C1 segment of cervical spinal cord (tissue), 14 donors: Measurements from ENCODE around the gene TBC1D16.

Experiments used
- DNase-seq, 14 donors: peaks; one replicate each; lab custom pipeline; 2025; lab: John Stamatoyannopoulos, UW

Gene TBC1D16

GRCh38 chr17:79952265-79952877 lies 83.3 kb downstream of the TBC1D16 start:
- DNase-seq = no peak

GRCh38 chr17:79951361-79952264 lies 84.1 kb downstream of the TBC1D16 start:
- peak in 12 of 14 donors; percentile 17 to 89 (median 74) for DNase-seq

- DNase-seq = peak in 12 of 14 donors; percentile 13 to 71 (median 56)
These were observed 84.9 kb downstream of the TBC1D16 start for GRCh38 chr17:79950751-79951150.

- DNase-seq = peak in 1 of 14 donors; percentile 45
These were observed 85.4 kb downstream of the TBC1D16 start for GRCh38 chr17:79950306-79950705.

DNA sequence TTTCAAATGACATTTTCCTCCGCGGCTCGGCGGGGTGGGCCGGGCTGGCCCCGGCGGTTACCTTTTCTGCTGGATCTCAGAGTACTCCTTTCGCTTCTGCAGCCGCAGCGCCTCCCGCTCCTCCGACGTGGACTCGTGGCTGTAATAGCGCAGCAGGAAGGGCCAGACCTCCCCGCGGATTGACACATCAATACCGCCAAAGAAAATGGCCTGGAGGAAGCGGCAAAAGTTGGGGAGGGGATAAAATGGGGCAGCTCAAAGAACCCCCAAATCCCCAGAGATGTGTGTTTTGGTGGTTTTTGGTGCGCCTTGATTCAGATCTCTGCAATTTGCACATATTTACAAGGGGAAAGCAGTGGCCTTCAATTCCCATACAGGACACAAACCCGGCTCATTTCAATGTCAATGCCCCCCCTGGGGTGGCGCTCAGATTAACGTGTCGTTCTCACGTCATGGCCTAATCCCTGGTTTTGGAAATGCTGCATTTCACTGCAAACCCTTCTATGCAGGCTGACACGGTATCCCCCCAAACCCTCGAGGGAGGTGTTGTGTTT lies 85.9 kb downstream of the TBC1D16 start:
- no peak for DNase-seq

DNA sequence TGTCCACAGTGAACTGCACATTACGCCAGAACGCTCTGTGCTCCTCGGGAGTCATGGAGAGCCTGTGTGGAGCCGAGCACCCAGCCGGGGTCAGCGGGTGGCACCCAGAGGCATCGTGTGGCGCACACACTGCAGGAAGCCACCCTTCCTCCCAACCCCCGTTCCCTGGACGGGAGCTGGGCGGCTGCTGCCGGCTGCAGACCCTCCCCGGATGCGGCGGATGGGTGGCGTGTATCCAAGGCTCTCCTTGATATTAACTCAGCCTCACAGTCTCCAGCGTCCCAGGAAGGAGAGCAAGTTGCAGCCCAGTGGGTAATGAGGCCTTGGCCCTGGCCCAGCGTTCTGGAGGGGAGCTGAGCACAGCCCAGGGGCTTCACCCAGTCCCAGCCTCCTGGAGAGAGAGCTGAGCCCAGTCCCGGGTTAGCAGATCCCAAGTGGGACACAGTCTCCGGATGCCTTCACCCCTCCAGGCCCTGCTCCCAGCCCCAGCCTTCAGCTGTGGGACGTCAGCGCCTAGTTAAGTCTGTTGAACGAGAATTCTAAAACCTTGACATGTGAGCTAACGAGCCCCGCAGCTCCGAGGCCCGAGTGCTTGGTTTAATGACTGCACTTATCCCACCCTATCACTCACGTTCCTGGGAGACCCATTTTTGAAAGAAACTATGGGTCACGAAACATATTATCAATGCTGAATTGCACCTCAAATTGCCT lies 86.6 kb downstream of the TBC1D16 start:
- no peak for DNase-seq

- DNase-seq = no peak
These were observed 87.2 kb downstream of the TBC1D16 start for GRCh38 chr17:79948406-79948944.

GRCh38 chr17:79947351-79948031 lies 88.2 kb downstream of the TBC1D16 start:
- DNase-seq = no peak

DNA sequence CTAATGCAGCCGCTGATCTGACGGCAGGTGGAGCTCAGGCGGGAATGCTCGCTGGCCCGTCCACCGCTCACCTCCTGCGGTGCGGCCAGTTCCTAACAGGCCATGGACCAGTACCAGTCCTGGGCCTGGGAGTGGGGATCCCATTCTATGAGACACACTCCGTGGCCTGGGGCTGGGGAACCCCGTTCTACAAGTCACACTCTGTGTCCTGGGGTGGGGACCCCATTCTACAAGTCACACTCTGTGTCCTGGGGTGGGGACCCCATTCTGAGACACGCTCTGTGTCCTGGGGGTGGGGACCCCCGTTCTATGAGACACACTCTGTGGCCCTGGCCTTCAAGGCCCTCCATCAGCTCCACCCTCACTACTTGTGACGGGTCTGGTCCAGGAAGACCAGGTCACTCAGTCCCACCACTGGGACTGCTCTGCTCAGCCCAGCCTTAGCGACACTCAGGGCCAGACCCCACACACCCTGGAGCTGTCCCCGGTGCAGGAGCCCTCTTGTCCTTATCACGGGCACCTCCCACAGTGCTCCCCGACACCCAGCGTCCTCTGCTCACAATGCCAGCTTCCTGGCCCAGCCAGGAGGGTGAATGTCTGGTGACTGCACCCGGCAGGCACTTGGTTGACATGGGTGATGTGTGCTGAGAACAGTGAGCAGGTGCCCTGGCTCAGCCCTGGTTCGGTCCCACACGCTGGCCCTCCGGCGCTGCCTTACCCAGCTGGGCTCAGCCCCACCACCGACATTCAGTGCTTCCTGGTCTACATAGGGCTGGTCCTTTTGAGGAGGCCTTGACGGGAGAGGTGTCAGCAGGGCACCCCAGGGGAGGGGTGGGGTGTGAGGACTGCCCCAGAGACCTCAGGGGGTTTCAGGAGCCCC lies 89.1 kb downstream of the TBC1D16 start:
- no peak for DNase-seq

- DNase-seq = no peak
These were observed 89.9 kb downstream of the TBC1D16 start for GRCh38 chr17:79945591-79946255.

DNA sequence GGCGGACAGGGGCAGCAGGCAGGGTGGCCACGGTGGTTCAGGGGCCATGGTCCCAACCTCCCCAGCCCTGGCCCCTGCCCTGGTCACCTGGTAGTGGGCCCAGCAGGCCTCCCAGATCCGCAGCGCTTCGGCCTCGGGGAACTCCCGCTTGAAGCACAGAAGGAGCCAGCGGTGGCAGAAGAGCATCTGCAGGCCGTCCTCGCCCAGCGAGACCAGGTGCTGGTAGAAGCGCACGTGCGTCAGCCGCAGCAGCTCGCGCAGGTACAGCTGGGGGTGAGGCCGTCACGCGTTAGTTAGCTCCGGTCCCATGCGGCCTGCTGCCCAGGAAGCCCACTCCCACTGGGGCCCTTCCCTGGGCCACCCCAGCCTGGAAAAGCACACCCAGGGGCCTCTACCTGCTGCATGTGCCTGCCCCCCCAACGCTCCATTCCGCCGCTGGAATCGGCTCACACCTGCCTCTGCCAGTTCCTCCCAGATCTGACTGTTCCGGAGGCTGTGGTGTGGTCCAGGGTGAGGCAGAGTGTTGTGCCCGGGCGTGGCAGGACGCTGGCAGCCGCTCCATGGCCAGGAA lies 90.8 kb downstream of the TBC1D16 start:
- DNase-seq = no peak

- no peak for DNase-seq
These were observed 91.3 kb downstream of the TBC1D16 start for GRCh38 chr17:79944251-79944812.

DNA sequence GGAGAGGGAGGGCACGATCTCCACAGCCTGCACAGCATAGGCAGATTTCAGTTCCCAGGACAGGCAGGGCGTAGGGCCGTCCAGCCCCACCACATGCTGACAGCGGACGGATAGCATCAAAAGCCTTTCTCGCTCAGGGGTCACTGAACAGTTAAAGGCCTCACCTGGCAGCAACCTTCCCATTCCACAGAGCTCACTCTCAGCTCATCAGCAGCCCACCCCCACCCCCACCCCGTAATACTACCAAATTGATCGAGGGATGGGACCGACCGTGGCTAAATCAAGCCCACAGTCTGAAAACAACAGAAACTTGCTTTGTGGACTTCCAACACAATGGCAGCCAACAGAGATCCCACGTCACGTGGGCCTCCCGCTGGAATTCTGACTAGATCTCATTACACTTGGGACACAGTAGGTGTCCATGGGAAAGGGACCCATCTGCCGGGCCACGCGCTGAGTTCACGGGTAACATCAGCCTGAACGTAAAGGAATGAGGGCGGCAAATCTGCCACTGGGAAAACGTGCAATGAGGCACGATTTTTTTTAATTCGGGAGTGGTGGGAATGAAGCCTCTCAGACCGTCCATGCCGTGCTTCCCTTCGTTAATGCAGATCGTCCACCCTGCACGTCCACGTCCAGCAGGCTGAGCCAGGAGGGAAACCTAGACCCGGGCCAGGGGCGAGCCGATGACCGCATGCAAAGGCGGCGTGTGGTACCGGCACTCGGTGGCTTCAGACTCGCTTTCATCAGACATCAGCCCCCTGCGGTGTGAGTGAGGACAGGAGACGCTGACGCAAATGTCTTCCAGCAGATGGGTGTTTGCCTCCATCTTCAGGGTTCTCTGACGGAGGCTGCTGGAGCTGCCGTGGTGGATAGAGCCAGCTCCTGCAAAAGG lies 92.1 kb downstream of the TBC1D16 start:
- DNase-seq = no peak

DNA sequence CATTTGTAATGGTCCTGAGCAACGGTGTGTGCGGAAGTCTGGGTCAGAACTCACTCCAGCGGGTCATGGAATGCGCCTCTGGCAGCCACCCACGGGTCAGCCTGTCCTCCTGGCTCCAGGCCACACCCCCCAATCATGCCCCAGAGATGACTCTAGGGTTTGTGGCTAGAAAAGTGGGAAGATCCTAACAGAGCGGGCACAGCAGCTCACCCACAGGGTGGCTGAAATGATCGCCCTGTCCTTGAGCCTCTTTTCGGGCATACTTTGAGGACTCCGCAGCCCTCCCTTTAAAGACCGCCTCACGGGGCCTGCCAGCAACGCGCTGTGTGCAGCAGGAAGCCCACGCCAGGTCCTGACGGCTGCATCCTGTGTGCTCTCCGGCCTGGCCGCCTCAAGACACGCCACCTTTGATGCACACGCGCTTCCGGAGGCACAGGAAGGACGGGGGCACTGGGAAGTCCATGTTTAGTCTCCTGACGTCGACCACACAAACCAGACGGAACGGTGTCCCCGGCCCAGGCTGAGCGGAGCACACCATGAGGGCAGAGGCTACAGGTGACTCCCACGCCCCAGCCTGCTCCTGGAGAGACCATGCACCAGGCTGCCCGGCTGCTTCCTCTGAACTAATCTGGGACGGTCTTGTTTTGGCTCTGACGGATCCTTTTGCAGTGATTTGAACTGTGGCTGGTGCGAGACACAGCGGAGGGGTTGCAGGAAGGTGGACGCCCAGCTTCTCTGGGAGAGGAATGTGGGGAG lies 92.9 kb downstream of the TBC1D16 start:
- DNase-seq = no peak

DNA sequence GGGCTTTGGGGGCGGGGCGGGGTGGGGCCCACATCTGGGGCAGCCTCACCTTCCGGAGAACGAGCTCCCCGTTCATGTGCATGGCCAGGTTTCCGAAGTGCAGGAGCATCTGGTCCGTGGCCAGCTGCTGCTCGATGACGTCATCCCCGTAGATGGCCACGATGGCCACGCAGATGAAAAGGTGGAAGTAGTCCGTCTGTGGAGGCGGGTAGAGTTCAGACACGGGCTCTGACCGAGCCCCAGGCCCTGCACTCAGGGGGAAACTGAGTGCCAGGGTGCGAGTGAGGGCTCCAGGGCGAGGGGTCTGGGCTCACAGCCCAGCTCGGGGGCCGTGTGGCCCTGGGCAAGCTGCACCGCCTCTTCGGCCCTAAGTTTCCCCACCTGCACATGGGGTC lies 93.7 kb downstream of the TBC1D16 start:
- DNase-seq = no peak

DNA sequence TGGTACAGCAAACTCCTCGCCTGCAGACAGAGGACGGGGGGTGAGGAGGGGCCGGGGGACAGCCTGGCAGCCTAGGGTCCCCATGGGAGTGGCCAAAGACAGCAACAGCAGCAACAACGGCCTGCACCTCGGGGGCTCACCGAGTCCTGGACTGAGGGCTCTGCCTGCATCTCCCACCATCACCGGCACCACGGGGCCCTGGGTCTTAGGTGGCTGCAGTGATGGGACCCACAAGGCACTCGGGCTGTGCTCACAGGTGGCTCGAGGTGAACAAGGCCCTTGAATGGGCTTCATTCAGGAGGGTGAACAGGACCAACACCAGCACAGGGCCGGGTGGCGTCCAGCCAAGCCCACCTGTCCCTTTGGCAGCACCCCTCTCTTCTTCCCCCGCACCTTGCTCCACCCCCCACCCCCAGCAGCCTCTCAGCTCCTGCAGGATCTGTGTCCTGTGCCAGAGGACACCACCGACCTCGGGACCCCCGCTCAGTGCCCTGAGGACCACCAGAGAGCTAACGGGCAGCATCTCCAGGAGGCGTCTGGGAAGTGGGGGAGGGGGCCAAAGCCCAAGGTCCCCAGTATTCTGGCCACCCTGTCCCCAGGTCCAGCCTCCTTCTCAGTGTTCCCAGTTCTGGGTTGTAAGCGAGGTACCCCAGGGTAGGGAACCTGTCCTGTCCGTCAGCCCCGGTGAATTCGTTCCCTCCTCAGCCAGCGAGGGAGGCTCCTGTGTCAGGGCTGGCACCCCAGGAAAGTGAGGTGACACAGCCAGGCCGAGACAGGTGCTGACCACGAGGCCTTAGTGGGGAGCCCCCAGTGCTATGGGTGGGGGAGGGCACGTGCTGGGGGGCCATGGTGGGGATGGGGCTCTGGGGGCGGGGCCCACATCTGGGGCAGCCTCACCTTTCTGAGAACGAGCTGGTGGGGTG lies 94.3 kb downstream of the TBC1D16 start:
- DNase-seq = no peak
